DMS153 (cell line): ENCODE results near the gene SLC26A9.
A peak's percentile ranks its signal among the peaks of the same experiment; 100 is the strongest.
"Not testable (repeated sequence)": the region's sequence is repeated elsewhere in the genome, so short reads cannot be mapped to it uniquely, and the experiment has no call there.

Experiments
- DNase-seq: peaks from one replicate; lab custom pipeline; 2025; lab: John Stamatoyannopoulos, UW

SLC26A9 gene

GRCh38 chr1:205925736-205926135 lies 17.5 kb downstream of the SLC26A9 start:
- DNase-seq, result peak; percentile 71

DNA sequence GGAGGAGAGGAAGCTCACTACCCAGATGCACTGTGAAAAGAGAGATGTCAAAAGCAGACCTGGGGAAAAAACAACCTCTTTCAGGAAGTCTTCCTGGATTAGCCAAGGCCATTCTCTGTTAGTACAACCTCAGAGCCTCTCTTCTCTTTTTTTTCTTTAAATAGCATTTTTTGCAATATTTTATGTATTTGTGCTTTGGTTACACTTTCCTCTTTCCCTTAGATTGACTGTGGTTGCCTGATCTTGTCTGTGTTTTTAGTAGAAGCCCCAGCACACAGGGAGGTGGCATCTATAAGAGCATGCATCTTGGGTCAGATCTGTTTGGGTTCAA lies 18.8 kb downstream of the SLC26A9 start:
- no peak for DNase-seq

- no peak for DNase-seq
Observed at GRCh38 chr1:205923651-205924459, 19.4 kb downstream of the SLC26A9 start.

DNA sequence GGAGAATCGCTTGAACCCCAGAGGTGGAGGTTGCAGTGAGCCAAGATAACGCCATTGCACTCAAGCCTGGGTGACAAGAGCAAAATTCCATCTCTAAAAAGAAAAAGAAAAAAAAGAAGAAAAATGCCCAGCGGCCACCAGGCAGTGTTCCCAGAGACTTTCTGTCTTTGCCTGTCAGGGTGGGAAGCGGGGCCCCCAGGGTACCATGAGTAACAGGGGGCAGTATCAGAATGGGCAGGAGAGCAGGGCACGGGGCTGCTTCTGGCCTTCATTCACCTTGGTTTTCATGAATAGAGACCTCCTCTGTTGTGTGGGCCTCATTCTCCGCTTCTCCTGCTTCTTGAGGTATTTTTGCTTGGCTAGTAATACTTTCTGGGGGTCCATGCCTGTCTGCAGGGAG lies 20.4 kb downstream of the SLC26A9 start:
- no peak for DNase-seq

- no peak for DNase-seq
Observed at GRCh38 chr1:205922314-205922713, 20.9 kb downstream of the SLC26A9 start.

DNA sequence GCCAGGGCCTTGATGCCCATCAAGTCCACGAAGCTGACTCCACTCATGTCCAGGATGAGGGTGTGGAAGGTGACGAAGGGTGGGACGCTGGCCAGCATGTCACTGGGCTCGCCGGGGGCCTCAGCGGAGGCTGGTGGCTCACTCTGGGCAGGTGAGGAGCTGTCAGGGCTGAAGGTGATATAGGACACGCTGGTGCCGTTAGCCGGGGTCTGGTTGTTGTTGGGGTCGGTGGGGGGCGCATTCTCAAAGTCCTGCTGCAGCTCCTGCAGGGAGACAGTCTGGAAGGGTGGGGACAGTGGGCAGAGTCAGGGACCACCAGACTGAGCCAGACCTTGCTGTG lies 21.7 kb downstream of the SLC26A9 start:
- DNase-seq, result no peak

DNA sequence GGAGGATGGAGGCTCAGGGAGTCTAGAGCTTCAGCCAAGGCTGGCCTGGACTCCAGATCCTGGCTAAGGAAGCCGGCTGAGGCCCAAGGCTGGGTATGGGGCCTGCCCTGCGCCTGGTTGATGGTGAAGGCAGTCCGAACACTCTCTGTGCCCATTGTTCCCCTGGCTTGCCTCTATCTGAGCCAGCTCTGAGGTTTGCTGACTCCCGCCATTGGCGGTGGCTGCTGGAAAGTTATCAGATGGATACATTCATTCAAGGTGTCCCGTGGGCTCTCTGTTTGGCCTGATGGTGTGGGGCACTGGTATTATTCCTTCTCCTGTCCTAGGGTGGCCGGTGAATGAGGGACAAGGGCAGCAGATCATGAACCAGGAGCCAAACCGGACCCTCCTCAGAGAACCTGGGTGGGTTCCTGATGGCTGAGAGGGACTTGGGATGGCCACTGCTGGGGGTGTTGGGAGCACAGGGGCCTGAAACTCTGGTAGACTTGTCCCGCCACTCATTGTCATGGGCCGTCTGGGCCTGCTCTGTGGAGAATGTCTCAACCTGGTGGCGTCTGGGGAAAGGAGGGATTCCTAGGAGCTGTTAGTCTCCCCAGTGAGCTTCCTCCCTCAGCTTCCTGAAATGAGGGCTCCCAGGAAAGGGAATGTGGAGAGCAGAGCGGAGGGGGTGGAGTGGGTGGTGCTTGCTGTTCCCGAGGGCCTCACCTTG lies 22.2 kb downstream of the SLC26A9 start:
- DNase-seq, result no peak

DNA sequence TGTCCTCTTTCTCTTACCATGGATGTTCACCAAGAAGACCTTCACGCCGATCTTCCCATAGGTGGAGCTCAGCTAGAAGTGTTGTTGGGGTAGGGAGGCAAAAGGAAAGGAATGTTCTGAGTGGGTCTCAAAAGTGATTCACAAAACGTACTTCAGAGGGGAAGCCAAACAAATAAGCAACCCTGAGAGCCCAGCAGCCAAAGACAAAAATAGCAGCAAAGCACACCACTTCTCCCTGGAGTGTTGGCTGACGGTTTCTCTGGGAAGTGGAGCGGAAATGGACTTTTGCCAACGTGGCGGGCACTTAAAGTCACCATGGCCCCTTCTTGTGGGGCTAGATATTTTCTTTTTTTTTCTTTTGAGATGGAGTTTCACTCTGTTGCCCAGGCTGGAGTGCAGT lies 23.1 kb downstream of the SLC26A9 start:
- peak; percentile 88 for DNase-seq

- peak; percentile 95 for DNase-seq
Observed at GRCh38 chr1:205918955-205919746, 24.1 kb downstream of the SLC26A9 start.

- DNase-seq, result peak; percentile 45
Observed at GRCh38 chr1:205917466-205918238, 25.6 kb downstream of the SLC26A9 start.

- no peak for DNase-seq
Observed at GRCh38 chr1:205916541-205916940, 26.7 kb downstream of the SLC26A9 start.

DNA sequence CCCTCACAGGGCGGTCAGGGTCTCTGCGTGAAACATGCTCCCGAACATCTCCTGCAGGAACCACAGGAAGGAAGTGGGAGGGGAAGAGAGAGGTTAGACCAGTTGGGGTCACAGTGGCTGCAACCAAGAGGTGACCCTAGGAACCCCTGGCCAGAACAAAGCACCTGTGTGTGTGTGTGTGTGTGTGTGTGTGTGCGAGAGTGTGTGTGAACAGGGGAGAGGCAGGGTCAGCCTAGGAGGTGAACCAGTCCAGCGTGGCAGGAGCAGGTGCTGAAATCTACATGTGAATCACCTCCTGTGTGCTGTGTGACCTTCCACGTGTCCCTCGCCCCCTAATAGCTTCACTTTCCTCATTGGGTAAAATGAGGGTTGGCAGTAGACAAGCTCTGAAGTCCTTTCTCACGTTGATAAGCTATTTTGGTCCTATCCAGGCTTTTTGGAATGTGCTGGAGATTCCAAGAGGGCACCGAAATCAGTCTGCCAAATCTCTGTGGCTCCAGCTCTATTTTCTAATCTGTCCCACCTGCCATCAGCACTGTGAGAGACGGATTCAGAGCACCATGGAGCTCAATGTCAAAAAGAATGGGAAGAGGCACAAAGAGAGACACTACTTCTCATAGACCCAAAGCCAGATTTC lies 27.8 kb downstream of the SLC26A9 start:
- no peak for DNase-seq

- no peak for DNase-seq
Observed at GRCh38 chr1:205914730-205915129, 28.5 kb downstream of the SLC26A9 start.

- DNase-seq, result no peak
Observed at GRCh38 chr1:205914155-205914507, 29.1 kb downstream of the SLC26A9 start.

- DNase-seq, result no peak
Observed at GRCh38 chr1:205913451-205914154, 29.7 kb downstream of the SLC26A9 start.

- DNase-seq, result no peak
Observed at GRCh38 chr1:205907794-205908193, 35.5 kb downstream of the SLC26A9 start.

DNA sequence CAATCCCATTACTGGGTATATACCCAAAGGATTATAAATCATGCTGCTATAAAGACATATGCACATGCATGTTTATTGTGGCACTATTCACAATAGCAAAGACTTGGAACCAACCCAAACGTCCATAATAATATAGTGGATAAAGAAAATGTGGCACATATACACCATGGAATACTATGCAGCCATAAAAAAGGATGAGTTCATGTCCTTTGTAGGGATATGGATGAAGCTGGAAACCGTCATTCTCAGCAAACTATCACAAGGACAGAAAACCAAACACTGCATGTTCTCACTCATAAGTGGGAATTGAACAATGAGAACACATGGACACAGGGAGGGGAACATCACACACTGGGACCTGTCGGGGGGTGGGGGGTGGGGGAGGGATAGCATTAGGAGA lies 38.2 kb downstream of the SLC26A9 start:
- DNase-seq, result not testable (repeated sequence)

DNA sequence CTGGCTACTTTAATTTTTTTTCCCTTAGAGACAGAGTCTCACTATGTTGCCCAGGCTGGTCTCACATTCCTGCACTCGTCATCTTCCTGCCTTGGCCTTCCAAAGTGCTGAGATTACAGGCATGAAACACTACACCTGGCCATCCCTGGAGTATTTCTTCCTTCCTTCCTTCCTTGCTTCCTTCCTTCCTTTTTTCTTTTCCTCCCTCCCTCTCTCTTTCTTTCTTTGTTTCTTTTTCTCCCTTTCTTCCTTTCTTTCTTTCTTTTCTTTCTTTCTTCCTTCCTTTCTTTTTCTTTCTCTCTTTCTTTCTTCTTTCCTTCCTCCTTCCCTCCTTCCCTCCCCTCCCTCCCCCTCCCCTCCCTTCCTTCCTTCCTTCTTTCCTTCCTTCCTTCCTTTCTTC lies 46.9 kb downstream of the SLC26A9 start:
- no peak for DNase-seq

- DNase-seq, result not testable (repeated sequence)
Observed at GRCh38 chr1:205894119-205894518, 49.1 kb downstream of the SLC26A9 start.

- not testable (repeated sequence) for DNase-seq
Observed at GRCh38 chr1:205892175-205892574, 51.1 kb downstream of the SLC26A9 start.

DNA sequence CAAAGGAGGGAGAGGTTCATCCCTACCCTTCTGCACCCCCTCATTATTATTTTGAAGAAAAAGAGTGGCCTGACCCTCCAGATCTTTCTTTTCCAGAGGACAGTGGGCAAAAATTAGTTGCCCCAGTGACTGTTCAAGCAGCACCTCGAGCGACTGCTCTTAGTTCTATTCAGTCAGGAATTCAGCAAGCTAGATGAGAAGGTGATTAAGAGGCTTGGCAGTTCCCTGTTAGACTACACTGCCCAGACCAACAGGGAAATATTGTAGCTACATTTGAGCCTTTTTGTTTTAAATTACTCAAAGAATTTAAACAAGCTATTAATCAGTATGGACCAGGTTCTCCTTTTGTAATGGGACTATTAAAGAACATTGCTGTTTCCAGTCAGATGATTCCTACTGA lies 51.8 kb downstream of the SLC26A9 start:
- DNase-seq, result not testable (repeated sequence)
